ENCODE data around the gene CPS1. TPM values are rescaled to one million over a fixed set of nuclear protein-coding genes. Genes with fewer than 3 reads are reported as not detected.

The CPS1 gene
- polyA plus RNA-seq (ENCODE audit: insufficient read length in 4 of 4): 10 to 100 TPM in 1 of 4 donors, 1 to 10 TPM in 3; 3.2 to 11.1 (median 4.7) TPM

DNA sequence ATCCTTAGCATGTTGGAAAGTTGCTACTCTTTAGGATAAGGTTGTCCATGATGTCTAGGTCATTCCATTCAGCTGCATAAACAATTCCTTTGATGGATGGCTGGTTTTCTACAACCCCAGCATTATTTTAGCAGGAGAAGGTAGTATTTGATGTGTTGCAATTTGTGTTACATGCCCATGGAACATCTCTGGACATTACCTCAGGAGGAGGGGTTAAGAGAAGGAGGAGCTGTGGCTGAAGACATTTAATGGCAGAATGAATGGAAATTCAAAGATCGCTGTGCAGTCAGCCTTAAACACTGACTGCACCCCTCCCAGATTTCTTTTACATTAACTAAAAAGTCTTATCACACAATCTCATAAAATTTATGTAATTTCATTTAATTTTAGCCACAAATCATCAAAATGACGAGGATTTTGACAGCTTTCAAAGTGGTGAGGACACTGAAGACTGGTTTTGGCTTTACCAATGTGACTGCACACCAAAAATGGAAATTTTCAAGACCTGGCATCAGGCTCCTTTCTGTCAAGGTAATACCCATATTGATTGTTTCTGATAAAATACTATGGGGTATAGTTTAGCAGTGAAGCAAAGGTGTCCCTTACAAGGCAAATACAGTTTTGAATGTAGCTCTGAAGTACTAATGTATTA, at the start of gene CPS1:
TSS of gene CPS1 (plus strand) at position 271 of the 652 bp plus-strand sequence. CDS start at position 406, 135 bp downstream.
- no peak for DNase-seq (ENCODE audit: low read depth in 4 of 4, low spot score in 2 of 4)

DNA sequence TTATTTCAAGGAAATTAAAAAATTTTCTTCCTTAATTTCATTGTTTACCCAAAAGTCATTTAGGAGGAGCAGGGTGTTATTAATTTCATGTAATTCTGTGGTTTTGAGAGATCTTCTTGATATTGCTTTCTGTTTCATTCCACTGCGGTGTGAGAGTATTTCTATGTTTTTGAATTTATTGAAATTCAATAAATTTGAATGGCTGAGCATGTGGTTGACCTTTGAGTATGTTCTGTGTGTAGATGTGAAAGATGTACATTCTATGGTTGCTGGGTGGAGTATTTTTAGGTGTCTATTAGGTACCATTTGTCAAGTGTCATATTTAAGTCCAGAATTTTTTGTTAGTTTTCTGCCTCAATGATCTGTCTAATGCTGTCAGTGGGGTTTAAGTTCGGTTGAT, 40.5 kb upstream of the CPS1 start:
- DNase-seq (ENCODE audit: low read depth in 4 of 4, low spot score in 2 of 4): no peak

DNA sequence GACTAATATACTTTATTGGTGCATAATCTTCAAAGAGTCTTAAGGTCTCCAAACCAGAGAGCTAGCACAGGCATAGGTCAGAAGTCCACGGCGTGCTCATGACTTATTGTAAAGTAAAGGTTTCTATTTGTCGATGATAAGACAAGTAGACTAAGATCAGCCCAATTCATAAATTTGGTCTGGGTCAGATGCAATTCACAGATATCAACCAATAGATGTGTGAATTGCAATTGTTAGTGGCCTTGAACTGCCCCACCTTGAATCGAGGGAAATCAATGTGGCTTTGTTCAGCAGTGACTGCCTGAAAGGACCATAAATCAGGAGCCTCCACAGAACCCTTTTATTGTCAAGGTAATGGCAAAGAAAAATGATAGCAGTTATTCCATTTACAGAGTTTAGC, 39.1 kb upstream of the CPS1 start:
- no peak for DNase-seq (ENCODE audit: low read depth in 4 of 4, low spot score in 2 of 4)

DNA sequence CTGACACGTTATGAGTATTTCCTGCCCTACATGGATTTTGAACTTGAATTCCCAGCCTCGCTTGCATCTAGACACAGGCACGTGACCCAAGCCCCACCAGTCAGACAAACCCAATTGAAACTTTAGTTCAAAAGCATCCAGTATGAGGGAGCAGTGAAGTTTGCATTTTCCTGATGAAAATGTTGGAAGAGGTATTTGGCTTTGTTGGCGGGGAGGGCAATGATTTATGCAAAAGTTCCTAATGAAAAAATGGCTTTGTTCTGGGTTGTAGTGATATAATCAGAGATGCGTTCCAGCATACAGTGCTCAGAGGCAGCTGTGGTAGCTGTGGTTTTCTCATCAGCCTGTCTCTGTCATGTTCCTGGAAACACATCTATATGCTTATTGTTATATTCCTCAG, 36.8 kb upstream of the CPS1 start:
- no peak for DNase-seq (ENCODE audit: low read depth in 4 of 4, low spot score in 2 of 4)

DNA sequence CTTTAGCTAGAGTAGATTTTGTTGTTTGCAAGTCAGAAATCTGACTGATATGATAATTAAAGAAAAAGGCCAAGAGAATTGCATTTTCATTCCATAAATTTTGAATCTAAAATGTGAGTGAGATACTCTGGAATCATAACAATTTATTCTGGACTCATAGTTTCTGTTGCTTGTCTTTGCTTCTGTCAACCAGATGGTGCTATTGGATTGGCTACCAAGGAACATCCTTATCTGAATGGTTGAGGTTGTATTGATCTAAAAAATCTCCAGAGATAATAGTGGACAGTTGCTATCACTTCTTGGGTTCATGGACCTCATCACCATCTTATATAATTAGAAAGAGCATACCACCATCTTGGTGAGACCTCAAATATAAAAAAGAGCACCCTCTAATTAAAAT, 34.0 kb upstream of the CPS1 start:
- no peak for DNase-seq (ENCODE audit: low read depth in 4 of 4, low spot score in 2 of 4)

DNA sequence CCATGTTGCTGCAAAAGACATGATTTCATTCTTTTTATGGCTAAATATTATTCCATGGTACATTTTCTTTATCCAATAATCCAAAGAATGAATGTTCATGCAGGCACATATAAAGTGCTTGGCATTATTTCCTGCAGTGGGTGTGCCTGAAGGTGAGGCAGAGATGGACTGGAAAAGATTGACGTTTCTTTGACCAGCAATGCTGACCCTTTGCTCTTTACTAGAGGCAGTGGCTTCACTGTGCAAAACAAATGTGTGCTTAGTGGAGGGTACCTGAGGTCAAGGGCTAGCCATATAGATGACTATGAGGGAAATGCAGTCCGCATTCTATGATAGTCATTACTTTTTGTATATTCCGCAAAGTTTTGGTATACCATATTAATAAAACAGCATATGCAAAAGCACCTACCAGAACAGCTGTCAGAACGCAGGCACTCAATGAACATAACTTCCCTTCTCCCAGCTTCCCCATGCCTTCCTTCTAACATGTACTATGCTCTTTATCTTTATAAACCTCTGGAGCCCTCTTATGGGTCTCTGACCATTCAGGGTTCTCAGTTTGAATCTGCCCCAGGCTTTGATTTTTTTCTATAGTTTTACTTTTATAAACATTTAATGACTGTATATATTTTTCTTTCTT, 32.6 kb upstream of the CPS1 start:
- no peak for DNase-seq (ENCODE audit: low read depth in 4 of 4, low spot score in 2 of 4)

DNA sequence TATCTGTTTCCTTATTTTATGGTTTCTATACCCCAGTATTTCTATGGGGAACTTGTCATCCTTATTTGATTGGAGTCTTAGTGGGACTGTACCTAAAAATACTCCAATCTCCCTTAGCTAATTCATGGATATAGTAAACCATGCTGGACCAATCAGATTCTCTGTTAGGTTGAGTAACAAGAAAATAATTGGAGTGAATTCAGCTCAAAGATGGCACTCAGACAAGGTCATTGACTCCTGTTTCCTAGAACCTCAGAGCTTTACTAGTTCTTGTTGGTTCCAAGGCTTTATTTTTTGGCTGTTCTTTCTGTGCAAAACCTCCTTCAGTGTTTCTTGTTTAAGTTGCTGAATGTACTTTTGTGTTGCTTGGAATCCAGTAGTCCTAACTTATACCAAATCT, 31.9 kb upstream of the CPS1 start:
- no peak for DNase-seq (ENCODE audit: low read depth in 4 of 4, low spot score in 2 of 4)

DNA sequence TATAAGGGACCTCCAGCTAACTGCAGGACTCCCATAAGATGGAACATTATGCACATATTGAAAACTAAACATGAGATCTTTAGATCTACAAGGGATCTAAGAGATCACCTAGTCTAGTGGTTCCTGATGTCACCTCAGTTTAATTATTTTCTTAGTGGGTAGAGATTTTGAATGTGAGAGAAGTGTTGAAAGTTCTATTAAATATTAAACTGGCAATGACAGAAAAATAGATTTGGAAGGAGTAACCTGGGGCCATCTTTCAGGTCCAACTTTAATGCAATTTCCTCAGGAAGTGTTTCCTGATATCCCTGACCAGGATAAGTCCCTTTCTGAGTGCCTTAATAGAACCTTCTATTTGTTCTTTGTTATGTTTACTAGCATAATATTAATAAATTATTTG, 29.1 kb upstream of the CPS1 start:
- no peak for DNase-seq (ENCODE audit: low read depth in 4 of 4, low spot score in 2 of 4)

DNA sequence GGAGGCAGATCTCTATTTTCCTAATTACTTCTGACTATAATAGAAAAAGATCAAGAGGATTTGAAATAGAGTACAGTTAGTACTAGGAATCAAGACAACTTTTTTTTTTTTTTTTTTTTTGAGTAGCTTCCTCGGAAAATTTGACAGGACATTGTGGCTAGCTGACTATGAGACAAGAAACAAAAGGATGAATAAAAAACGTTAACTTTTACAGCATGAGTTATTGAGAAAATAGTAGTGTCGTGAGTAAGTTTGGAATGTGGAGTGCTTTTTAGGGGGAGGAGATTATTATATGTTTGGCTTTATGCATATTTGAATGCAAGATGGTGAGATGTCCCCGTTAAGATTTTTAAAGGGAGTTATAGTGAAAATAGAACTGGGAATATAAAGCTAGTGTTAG, 27.7 kb upstream of the CPS1 start:
- DNase-seq (ENCODE audit: low read depth in 4 of 4, low spot score in 2 of 4): no peak

DNA sequence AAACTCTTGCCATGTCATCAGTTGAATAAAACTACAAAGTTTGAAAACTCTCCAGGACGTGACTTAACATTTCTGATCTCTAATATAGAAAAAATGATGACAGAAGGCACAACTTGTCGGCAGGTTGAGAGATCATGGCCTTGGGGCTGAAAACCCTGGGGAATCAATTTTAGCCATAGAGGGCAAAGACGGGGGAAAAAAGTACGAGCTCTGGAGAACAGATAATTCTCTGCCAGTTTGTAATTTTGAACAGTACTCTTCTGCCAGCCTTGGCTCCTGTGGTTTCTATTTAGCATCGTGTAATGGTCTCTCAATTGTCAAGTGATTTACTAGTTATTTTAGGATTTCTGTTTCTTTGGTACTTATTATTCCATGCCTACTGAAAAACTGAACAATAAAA, 25.3 kb upstream of the CPS1 start:
- no peak for DNase-seq (ENCODE audit: low read depth in 4 of 4, low spot score in 2 of 4)

DNA sequence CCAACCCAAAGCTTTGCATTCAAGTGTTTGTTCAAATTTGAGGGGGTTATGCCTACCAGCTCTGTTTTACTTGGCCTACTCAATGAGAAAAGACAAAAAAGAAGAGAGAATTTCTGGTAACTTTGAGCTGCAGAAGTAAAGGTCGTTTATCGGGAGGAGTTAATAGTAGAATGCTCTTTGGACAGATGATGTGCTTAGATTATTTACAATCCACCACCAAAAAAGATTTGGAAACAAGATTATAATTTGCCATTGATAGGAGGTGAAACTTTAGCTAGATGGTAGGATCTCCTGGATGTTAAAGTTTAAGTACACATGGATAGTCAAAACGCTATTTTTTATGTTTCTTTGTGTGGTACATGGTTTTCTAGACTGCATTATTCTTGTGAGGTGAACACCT, 24.9 kb upstream of the CPS1 start:
- no peak for DNase-seq (ENCODE audit: low read depth in 4 of 4, low spot score in 2 of 4)

DNA sequence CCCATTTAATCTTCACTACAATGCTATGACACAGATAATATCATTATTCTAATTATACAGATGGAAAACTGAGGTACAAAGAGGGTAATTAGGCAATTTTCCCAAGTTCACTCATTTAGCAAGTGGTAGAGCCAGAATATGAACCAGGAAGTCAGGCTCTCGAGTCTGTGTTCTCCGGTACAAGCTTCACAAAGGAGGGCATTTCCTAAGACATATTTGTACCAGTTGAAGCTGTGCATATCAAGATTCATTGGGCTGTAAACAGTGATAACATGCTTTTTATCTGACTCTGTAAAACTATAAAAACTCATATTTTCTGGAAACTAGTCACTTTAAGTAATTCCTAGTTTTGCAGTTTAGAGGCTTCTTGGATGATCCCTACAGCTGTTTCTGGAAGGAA, 23.0 kb upstream of the CPS1 start:
- no peak for DNase-seq (ENCODE audit: low read depth in 4 of 4, low spot score in 2 of 4)

DNA sequence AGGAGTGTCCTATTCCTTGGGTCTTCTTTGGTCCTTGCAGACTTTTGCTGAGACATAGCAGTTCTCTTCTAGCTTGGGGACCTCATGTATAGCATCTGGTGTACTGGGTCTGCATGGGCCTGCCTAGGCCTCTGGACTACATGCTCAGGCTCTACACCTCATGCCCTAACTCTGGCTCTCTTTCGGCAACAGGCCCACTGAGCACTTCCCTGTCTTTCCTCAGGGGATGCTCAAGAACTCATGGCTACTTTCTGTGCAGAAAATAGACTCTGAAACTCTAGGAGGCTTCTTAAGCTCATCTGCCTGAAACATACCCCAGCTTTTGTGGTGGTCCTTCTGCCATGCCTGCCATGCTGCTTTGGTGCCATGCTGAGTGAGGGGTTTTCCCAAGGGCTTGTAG, 21.5 kb upstream of the CPS1 start:
- DNase-seq (ENCODE audit: low read depth in 4 of 4, low spot score in 2 of 4): no peak

DNA sequence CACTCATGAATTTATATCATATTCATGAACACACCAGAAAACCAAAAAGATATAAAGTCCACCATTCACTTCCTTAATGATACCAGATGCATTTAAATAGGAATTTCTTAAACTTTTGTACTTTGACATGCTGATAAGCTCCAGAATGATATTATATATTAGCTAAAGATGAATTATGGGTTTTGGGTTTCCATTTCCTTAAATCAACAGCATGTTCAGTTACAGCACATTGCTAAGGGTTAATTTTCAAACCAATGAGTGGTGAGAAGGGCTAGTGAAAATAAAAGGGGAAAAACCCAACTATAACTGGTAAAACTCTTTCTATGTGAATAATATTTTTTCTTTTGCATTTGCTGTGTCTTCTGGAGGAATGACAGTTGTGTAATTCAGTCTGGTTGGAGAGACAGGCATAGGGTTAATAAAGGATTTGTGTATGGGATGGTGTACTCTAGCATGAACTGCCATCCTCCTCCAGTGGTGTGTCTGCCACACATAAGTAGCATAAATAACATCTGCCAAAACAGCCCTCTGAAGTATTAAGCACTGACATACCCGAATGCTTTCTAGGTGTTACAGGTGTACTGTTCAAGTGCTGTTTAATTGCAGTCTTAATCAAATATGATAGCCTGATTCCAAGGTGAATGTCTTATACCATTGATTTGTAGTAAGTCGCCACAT, 19.3 kb upstream of the CPS1 start:
- DNase-seq (ENCODE audit: low read depth in 4 of 4, low spot score in 2 of 4): no peak

DNA sequence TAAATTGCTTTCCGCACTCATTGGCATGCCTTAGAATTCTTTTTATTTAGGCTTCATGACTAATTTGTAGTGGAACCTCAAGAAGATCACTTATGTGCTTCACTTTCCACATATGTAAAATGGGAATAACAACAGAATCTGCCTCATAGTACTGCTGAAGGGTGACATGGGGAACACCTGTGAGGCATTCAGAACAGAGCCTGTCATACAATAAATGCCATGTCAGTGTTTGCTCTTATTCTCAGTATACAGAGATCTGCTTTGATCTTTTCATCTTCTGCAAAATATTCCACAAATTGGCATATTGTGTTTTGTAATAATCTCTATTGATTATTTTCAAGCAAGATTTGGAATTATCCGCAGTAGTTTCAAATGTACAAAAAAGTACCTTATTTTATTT, 17.4 kb upstream of the CPS1 start:
- DNase-seq (ENCODE audit: low read depth in 4 of 4, low spot score in 2 of 4): no peak

DNA sequence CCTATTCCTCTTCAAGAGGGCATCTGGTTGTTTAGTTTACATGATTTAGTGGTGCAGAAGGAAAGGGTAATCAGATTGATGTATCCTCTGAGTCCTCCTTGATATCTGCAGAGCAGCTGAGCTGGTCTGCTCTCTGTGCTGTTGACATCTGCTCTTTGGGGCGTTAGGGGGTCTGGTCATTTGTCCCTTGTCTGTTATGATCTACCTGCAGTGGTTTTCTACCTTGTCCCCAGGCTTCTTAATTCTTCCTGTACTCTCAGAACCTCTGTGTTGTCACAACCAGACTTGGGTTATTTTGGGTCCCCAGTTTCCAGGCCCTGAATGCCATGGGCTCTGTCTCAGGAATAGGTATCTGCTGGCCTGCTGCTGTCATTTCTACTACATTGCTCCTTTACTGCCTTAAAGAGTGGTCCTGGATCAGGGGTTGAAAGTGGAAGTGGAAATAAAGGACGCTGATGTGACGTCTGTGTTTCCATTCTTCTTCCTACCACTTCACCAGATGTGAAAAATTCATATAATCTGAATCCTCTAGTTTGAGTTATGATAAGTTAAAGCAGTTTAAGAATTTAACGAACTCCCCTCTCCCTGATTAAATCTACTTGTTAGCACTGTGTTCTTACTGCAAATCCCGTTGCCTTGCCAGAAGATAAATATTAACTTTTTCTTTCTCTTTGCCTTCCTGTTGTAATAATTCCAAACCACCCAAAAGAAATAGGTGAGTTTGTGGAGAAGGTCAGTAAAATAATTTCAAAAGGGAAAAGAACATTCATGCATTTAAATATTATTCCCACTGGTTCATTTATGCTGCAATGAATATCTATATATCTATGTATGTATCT, 16.6 kb upstream of the CPS1 start:
- no peak for DNase-seq (ENCODE audit: low read depth in 4 of 4, low spot score in 2 of 4)

DNA sequence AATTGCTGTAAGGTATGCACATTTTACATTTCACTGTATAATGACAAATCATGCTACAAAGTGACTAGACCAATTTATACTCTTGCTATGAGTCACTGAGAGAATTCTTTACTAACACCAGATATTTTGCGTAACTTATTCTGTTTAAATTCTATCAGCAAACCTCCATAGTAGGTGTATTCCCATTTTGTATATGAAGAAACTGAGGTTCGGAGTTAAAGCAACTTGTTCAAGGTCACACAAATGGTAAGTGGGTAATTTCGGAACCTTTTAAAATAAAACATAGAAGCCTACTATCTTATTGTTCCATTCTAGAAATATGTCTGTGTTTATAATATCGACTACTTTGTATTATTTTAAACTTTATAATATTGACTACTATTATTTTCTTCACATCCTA, 15.9 kb upstream of the CPS1 start:
- DNase-seq (ENCODE audit: low read depth in 4 of 4, low spot score in 2 of 4): no peak

DNA sequence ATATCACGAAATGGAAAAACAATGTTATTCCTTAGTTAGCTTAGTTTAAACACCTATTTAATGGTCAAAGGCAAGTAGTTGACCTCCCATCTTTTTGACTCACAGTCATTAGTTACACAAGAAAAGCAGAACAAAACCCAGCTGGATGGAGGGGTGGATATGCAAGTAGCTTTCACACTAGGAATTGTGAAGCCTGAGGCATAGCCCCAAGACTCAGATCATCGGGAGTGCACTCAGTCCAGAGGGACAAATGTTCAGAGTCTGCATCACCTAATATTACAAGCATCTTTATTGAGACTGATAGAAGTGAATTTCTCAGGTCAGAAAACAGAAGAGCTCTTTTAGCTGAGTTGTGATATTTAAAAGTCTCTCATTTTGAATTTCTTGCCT, 15.5 kb upstream of the CPS1 start:
- no peak for DNase-seq (ENCODE audit: low read depth in 4 of 4, low spot score in 2 of 4)

DNA sequence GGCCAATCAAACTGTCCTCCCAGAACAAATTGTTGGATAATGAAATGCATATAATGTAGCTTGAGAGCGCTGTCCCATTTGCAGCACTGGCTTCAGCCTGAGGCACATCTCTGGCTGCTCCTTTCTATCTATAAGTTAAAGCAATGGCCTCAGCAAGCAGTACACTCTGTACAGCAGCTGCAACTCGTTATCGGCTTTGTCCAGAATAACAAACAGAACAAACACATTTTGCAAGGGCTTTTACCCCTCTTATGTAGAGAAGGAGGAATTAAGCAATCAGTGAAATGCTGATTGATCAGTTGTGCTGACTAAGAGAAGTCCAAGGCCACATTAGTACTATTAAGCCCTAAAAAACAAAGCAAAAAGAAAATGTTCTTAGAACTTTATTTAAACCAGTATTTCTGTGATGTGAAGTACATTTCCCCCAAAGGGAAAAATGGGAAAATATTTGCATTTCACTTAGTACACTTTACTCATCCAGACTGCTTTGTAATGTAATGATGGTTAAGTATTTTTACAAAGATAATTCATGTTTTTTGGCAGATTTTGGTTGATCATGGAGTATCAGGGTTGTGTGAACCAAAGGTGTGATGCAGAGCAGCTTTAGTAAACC, 15.0 kb upstream of the CPS1 start:
- no peak for DNase-seq (ENCODE audit: low read depth in 4 of 4, low spot score in 2 of 4)

DNA sequence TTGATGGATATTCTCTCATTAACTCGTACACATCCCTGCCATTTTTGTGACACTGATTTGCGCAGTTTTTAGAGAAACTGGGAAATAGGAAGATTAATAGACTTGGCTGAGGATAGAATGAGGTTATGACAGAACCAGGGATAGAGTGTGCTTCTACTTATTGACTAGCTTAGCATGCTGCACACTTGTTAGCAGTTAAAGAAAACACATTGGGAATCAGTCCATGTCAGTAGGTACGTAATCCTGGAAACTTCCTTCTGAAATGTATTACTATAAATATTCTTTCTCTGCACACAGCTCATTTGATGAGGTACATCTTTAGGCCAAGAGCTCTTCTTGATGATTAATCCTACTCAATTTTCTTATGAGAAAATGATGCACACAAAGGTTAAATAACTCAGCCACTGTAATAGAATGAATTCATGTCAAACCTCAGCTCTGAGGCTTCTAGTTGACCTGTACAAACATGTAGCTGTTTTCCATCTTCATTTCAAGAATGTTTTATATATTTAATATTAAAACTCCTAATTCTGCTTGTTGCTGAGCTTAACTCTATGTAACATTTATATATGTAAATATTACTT, 12.3 kb upstream of the CPS1 start:
- no peak for DNase-seq (ENCODE audit: low read depth in 4 of 4, low spot score in 2 of 4)
